H1 (cell line): ENCODE data around the gene EVI5. TPM values are rescaled to one million over a fixed set of nuclear protein-coding genes. Genes with fewer than 3 reads are reported as not detected.

Source experiments
- CTCF ChIA-PET: fragments of 300-600 bp; sonication (Branson Sonifier 250); formaldehyde crosslinking; loops from one replicate; lab custom pipeline; 2021; ENCODE audit not compliant: partially characterized antibody; lab: Charles Lee
- POLR2A ChIA-PET: fragments of 300-600 bp; sonication (Branson Sonifier 250); formaldehyde crosslinking; loops from one replicate; lab custom pipeline; 2021; ENCODE audit warnings: inconsistent platforms; ENCODE audit not compliant: partially characterized antibody; lab: Charles Lee
- DNase-seq, 2 experiments: peaks; one replicate each; pipeline versions ENCODE4 v3.0.0 to v3.0.0-alpha.2; 2010 to 2022; ENCODE audit warnings: low spot score in 2 of 2, low read depth in 1 of 2, mixed read lengths in 1 of 2
- FAIRE-seq: peaks from 2 replicates; lab custom pipeline; 2011; peaks lifted over from hg19 to GRCh38; lab: Jason Lieb, UNC
- H2AFZ ChIP-seq: 2 replicates; pipeline ENCODE4 v1.8.1; 2012; ENCODE audit warnings: low read length, inconsistent platforms
- H2AK5ac ChIP-seq: 2 replicates; pipeline ENCODE4 v1.6.1; 2013; ENCODE audit warnings: low read depth, low read length
- H2BK120ac ChIP-seq: replicated peaks from 2 replicates; pipeline ENCODE3; 2013; ENCODE audit warnings: low read depth, low read length, inconsistent platforms
- H2BK12ac ChIP-seq: 2 replicates; pipeline ENCODE4 v1.6.1; 2013; ENCODE audit warnings: low read depth, low read length
- H2BK15ac ChIP-seq: 2 replicates; pipeline ENCODE4 v1.6.1; 2013; ENCODE audit warnings: low read length
- H2BK20ac ChIP-seq: 2 replicates; pipeline ENCODE4 v1.6.1; 2013; ENCODE audit warnings: low read length
- H2BK5ac ChIP-seq: 2 replicates; pipeline ENCODE4 v1.6.1; 2013; ENCODE audit warnings: low read depth, low read length
- H3K14ac ChIP-seq: 2 replicates; pipeline ENCODE4 v1.6.1; 2013; ENCODE audit warnings: inconsistent platforms; ENCODE audit not compliant: insufficient read length
- H3K18ac ChIP-seq: 2 replicates; pipeline ENCODE4 v1.6.1; 2013; ENCODE audit warnings: low read length; ENCODE audit errors: extremely low read depth
- H3K23ac ChIP-seq: 2 replicates; pipeline ENCODE4 v1.6.1; 2013; ENCODE audit warnings: inconsistent platforms; ENCODE audit not compliant: insufficient read length
- H3K23me2 ChIP-seq: 2 replicates; pipeline ENCODE4 v1.6.1; 2013; ENCODE audit warnings: low read depth, low read length
- H3K27ac ChIP-seq: 2 replicates; pipeline ENCODE4 v1.6.1; 2011; ENCODE audit warnings: low read depth, low read length, inconsistent platforms
- H3K27me3 ChIP-seq, 4 experiments: replicated peaks in 1 of 4; 1 replicate in 1 of 4; 2 replicates in 3 of 4; pipeline versions ENCODE4 v1.6.1 to v1.8.1; 2011 to 2013; ENCODE audit warnings: low read length in 3 of 4, mild to moderate bottlenecking in 3 of 4, inconsistent platforms in 2 of 4, mixed read lengths in 2 of 4, moderate library complexity in 1 of 4; ENCODE audit not compliant: control insufficient read depth in 3 of 4, insufficient read depth in 3 of 4; ENCODE audit errors: extremely low read depth in 1 of 4
- H3K36me3 ChIP-seq, 4 experiments: 2 replicates each; pipeline versions ENCODE4 v1.6.1 to v1.8.1; 2011 to 2013; ENCODE audit warnings: mild to moderate bottlenecking in 4 of 4, low read length in 3 of 4, moderate library complexity in 2 of 4, control low read depth in 1 of 4, inconsistent platforms in 1 of 4; ENCODE audit not compliant: insufficient read depth in 4 of 4, control insufficient read depth in 2 of 4
- H3K4ac ChIP-seq: replicated peaks from 2 replicates; pipeline ENCODE3; 2013; ENCODE audit warnings: low read length, low read depth, mixed read lengths, inconsistent platforms; ENCODE audit not compliant: insufficient read length
- H3K4me1 ChIP-seq, 4 experiments: replicated peaks in 1 of 4; 1 replicate in 1 of 4; 2 replicates in 3 of 4; pipeline versions ENCODE4 v1.6.1 to v1.8.1; 2011 to 2013; ENCODE audit warnings: low read length in 3 of 4, inconsistent platforms in 2 of 4, mixed read lengths in 1 of 4; ENCODE audit not compliant: insufficient read depth in 4 of 4, control insufficient read depth in 3 of 4
- H3K4me2 ChIP-seq, 2 experiments: 2 replicates each; pipeline versions ENCODE4 v1.6.1 to v1.8.1; 2011 to 2013; ENCODE audit warnings: low read depth in 2 of 2, low read length in 2 of 2, control low read depth in 1 of 2, inconsistent platforms in 1 of 2, mild to moderate bottlenecking in 1 of 2; ENCODE audit not compliant: insufficient read depth in 1 of 2
- H3K4me3 ChIP-seq, 4 experiments: fragments of 200-600, 300-600 bp in 1 of 4; sonication (generic), shearing (Covaris generic), sonication (Bioruptor Twin) in 1 of 4; 2 replicates each; pipeline versions ENCODE4 v1.5.1 to v1.8.1; 2011 to 2016; ENCODE audit warnings: low read length in 4 of 4, low read depth in 3 of 4, control low read depth in 2 of 4, inconsistent platforms in 2 of 4, mild to moderate bottlenecking in 2 of 4, mixed read lengths in 1 of 4, moderate library complexity in 1 of 4; ENCODE audit not compliant: insufficient read depth in 2 of 4; ENCODE audit errors: extremely low read depth in 1 of 4
- H3K56ac ChIP-seq: replicated peaks from 2 replicates; pipeline ENCODE3; 2013; ENCODE audit warnings: low read depth, mild to moderate bottlenecking, mixed read lengths, low read length, inconsistent platforms; ENCODE audit not compliant: insufficient read length
- H3K79me1 ChIP-seq: 2 replicates; pipeline ENCODE4 v1.6.1; 2013; ENCODE audit warnings: low read depth, low read length, control low read depth
- H3K79me2 ChIP-seq, 2 experiments: 2 replicates each; pipeline versions ENCODE4 v1.6.1 to v1.8.1; 2012 to 2013; ENCODE audit warnings: low read length in 2 of 2, mild to moderate bottlenecking in 2 of 2, inconsistent platforms in 1 of 2; ENCODE audit not compliant: insufficient read depth in 2 of 2, control insufficient read depth in 1 of 2
- H3K9ac ChIP-seq, 4 experiments: replicated peaks in 1 of 4; 1 replicate in 1 of 4; 2 replicates in 3 of 4; pipeline versions ENCODE4 v1.6.1 to v1.8.1; 2011 to 2013; ENCODE audit warnings: low read depth in 3 of 4, low read length in 3 of 4, control low read depth in 2 of 4, mild to moderate bottlenecking in 2 of 4, moderate library complexity in 2 of 4, inconsistent platforms in 1 of 4; ENCODE audit errors: extremely low read depth in 1 of 4
- H3K9me3 ChIP-seq, 2 experiments: 2 replicates each; pipeline versions ENCODE4 v1.6.1 to v1.8.1; 2012 to 2013; ENCODE audit warnings: mild to moderate bottlenecking in 2 of 2, moderate library complexity in 2 of 2, control low read depth in 1 of 2, inconsistent platforms in 1 of 2, low read depth in 1 of 2, low read length in 1 of 2, mixed read lengths in 1 of 2; ENCODE audit not compliant: insufficient read depth in 2 of 2
- H4K20me1 ChIP-seq, 2 experiments: replicated peaks in 1 of 2; 2 replicates each; pipeline versions ENCODE3 to v1.8.1; 2011 to 2013; ENCODE audit warnings: inconsistent platforms in 2 of 2, low read length in 2 of 2, mild to moderate bottlenecking in 1 of 2; ENCODE audit not compliant: insufficient read depth in 2 of 2, control insufficient read depth in 1 of 2
- H4K5ac ChIP-seq: 2 replicates; pipeline ENCODE4 v1.6.1; 2013; ENCODE audit warnings: low read length, low read depth, mixed read lengths, inconsistent platforms; ENCODE audit not compliant: insufficient read length
- H4K8ac ChIP-seq: 2 replicates; pipeline ENCODE4 v1.8.0; 2013; ENCODE audit warnings: mild to moderate bottlenecking, moderate library complexity, low read length, inconsistent platforms; ENCODE audit not compliant: insufficient read depth; ENCODE audit errors: extremely low read depth
- H4K91ac ChIP-seq: replicated peaks from 2 replicates; pipeline ENCODE3; 2013; ENCODE audit warnings: low read length, mixed read lengths, inconsistent platforms; ENCODE audit not compliant: insufficient read length
- ASH2L ChIP-seq: fragments of 200-600, 300-600 bp; sonication (generic); IDR thresholded peaks from one replicate; pipeline ENCODE4 v1.7.1; 2017; ENCODE audit warnings: low read length
- CBX5 ChIP-seq: fragments of 300-800, 300-1000 bp; sonication (generic); IDR thresholded peaks from 2 replicates; pipeline ENCODE4 v1.7.1; 2016; ENCODE audit warnings: antibody characterized with exemption, low read length, low read depth
- CEBPB ChIP-seq: IDR thresholded peaks from 2 replicates; pipeline ENCODE4 v1.6.1; 2012; ENCODE audit warnings: low read depth, low read length
- CHD2 ChIP-seq: IDR thresholded peaks from 2 replicates; pipeline ENCODE4 v1.6.1; 2012; ENCODE audit warnings: low read length, improper control_type of control experiment
- CTCF ChIP-seq, 3 experiments: IDR thresholded peaks; 1 replicate in 2 of 3; 2 replicates in 1 of 3; pipeline versions ENCODE4 v1.5.1 to v1.6.1; 2011; ENCODE audit warnings: low read length in 3 of 3, mild to moderate bottlenecking in 3 of 3, inconsistent platforms in 2 of 3, low read depth in 1 of 3, moderate library complexity in 1 of 3; ENCODE audit not compliant: insufficient read depth in 1 of 3; ENCODE audit errors: control extremely low read depth in 1 of 3
- EP300 ChIP-seq, 2 experiments: IDR thresholded peaks; 1 replicate in 1 of 2; 2 replicates in 1 of 2; pipeline ENCODE4 v1.6.1; 2011 to 2012; ENCODE audit warnings: low read depth in 2 of 2, low read length in 2 of 2, mild to moderate bottlenecking in 2 of 2, borderline replicate concordance in 1 of 2, inconsistent platforms in 1 of 2, moderate library complexity in 1 of 2
- NANOG ChIP-seq: IDR thresholded peaks from 2 replicates; pipeline ENCODE4 v1.6.1; 2011; ENCODE audit warnings: low read length, low read depth, mild to moderate bottlenecking, inconsistent platforms; ENCODE audit not compliant: insufficient read depth, poor library complexity, severe bottlenecking
- POLR2A ChIP-seq, 2 experiments: IDR thresholded peaks; 1 replicate in 1 of 2; 2 replicates in 1 of 2; pipeline ENCODE4 v1.6.1; 2011; ENCODE audit warnings: low read depth in 2 of 2, low read length in 2 of 2, mild to moderate bottlenecking in 2 of 2; ENCODE audit errors: control extremely low read depth in 1 of 2
- RAD21 ChIP-seq, 2 experiments: IDR thresholded peaks in 1 of 2; conservative IDR thresholded peaks in 1 of 2; 2 replicates each; pipeline ENCODE4 v1.6.1; 2011; ENCODE audit warnings: low read depth in 2 of 2, low read length in 2 of 2, improper control_type of control experiment in 1 of 2, inconsistent platforms in 1 of 2, mild to moderate bottlenecking in 1 of 2, moderate library complexity in 1 of 2
- SIRT6 ChIP-seq: IDR thresholded peaks from one replicate; pipeline ENCODE4 v1.7.1; 2012; ENCODE audit warnings: low read length, inconsistent platforms
- TAF7 ChIP-seq: optimal IDR thresholded peaks from 2 replicates; pipeline ENCODE3; 2011; ENCODE audit warnings: low read depth, mild to moderate bottlenecking, inconsistent platforms, low read length, moderate library complexity, borderline replicate concordance
- TBP ChIP-seq: IDR thresholded peaks from 2 replicates; pipeline ENCODE4 v1.6.1; 2011; ENCODE audit warnings: low read depth, low read length, improper control_type of control experiment
- TEAD4 ChIP-seq: IDR thresholded peaks from 2 replicates; pipeline ENCODE4 v1.6.1; 2012; ENCODE audit warnings: low read depth, low read length, inconsistent platforms, mixed read lengths
- polyA plus RNA-seq, 7 experiments: library from polyadenylated mRNA; depleted of rRNA in 3 of 7; stranded (reverse) in 5 of 7; unstranded in 2 of 7; fragments of >200 nt in 5 of 7; fragments of 200-250 nt in 2 of 7; gene quantifications; 1 replicate in 5 of 7; 2 replicates in 1 of 7; 4 replicates in 1 of 7; pipeline versions ENCODE4 v1.2.1 to v1.2.3, GENCODE V29; 2011 to 2013; ENCODE audit warnings: missing spikeins in 2 of 7, mixed read lengths in 2 of 7
- total RNA-seq: library from RNA; stranded (reverse); fragmentation: NEBNext Ultra II Directional; extraction: Animal tissue kit (Norgen Biotek cat#: 25700); gene quantifications from 2 replicates; pipeline ENCODE4 v1.2.1, GENCODE V29; 2021

Gene EVI5
- total and polyA plus RNA-seq, 2 of the 8 experiments (the other 6 are each of a cell fraction or from before 2014, with no cell fraction given): 1.7 to 13.7 TPM

- Histone ChIP-seq H3K9me3 (no peaks in the 10 kb centered on the region), H3K4me1 (no peaks in the 10 kb centered on the region), H3K4ac (no peak overlapping the region), H4K91ac (no peak overlapping the region), H4K5ac (no peak overlapping the region), H2AK5ac (no peak overlapping the region), H2BK15ac (no peak overlapping the region), H2AFZ (no peak overlapping the region), H2BK12ac (no peak overlapping the region), H2BK5ac (no peak overlapping the region), H3K27me3 (no peaks in the 10 kb centered on the region), H3K4me3 (no peak overlapping the region), H3K56ac (no peak overlapping the region), H2BK120ac (no peak overlapping the region), H3K23me2 (no peaks in the 10 kb centered on the region), H3K23ac (no peak overlapping the region), H3K79me2 (no peaks in the 10 kb centered on the region), H3K27ac (no peak overlapping the region), H3K79me1 (no peaks in the 10 kb centered on the region), H3K36me3 (no peaks in the 10 kb centered on the region), H4K8ac (no peak overlapping the region), H3K18ac (no peak overlapping the region), H3K4me2 (no peak overlapping the region), H4K20me1 (no peaks in the 10 kb centered on the region), H3K9ac (no peak overlapping the region), H2BK20ac (no peak overlapping the region), H3K14ac (no peak overlapping the region)
- ChIA-PET POLR2A (no interaction called here), CTCF (no interaction called here)
- DNase-seq (no peak), FAIRE-seq (no peak)
- TF ChIP-seq EP300 (IDR thresholded peaks at IDR 0.05; ENCODE audit: borderline replicate concordance in 1 of 2, low read depth in 2 of 2, low read length in 2 of 2): no peak
- TF ChIP-seq POLR2A (IDR thresholded peaks at IDR 0.05; ENCODE audit: control extremely low read depth in 1 of 2, low read depth in 2 of 2, low read length in 2 of 2): no peak
- no peak for TF ChIP-seq TBP
- no peak for TF ChIP-seq CEBPB
- no peak for TF ChIP-seq CTCF (IDR thresholded peaks at IDR 0.05; ENCODE audit: control extremely low read depth in 1 of 3, insufficient read depth in 1 of 3, low read depth in 1 of 3, low read length in 3 of 3)
- no peak for TF ChIP-seq TEAD4
- TF ChIP-seq SIRT6: no peak
- TF ChIP-seq TAF7: no peak
- TF ChIP-seq CHD2: no peak
- no peak for TF ChIP-seq ASH2L
- TF ChIP-seq CBX5: no peak
- no peak for TF ChIP-seq NANOG
- no peak for TF ChIP-seq RAD21 (IDR thresholded peaks at IDR 0.05 in 1 of 2, conservative IDR thresholded peaks at IDR 0.05 in 1 of 2; ENCODE audit: low read depth in 2 of 2, low read length in 2 of 2)
Measured at GRCh38 chr1:92695104-92695503, 89.8 kb downstream of the EVI5 start.
